ENCODE measurements around the gene KLC3.

The KLC3 gene

DNA sequence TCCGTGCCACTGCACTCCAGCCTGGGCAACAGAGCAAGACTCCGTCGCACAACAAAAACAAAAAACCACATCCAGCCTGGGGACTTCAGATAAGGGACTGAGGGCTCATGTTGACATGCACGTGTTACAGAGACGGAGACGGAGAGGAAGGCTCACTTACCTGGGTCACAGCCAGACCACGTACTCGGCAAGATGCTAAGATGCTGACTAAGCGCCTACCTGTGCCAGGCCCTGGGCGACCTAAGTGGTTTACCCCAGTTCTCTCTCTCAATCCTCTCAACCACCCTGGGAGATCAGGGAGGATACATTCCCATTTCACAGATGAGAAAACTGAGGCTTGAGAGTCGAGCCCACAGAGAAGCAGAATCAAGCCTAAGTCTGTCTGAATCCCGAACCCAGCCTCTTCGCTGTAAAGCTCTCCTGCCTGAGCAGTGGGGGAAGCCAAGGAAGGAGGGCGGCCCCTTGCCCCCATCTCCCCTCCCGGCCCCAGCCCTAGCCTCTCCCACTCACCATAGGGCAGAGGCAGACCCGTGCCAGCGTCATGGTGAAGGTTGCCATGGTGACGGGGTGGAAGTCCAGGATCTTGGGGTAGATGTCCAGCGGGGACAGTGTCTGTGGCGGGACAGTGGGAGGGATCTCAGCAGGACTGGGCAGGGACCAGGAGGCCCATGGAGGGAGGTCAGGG is 16.4 kb downstream of the KLC3 start:
- Histone ChIP-seq H3K36me3 (ENCODE audit: insufficient read depth, low read length) (peaks cover 76% of the 10 kb centered on the region), H4K20me1 (ENCODE audit: insufficient read depth, low read length) (no peaks in the 10 kb centered on the region)

DNA sequence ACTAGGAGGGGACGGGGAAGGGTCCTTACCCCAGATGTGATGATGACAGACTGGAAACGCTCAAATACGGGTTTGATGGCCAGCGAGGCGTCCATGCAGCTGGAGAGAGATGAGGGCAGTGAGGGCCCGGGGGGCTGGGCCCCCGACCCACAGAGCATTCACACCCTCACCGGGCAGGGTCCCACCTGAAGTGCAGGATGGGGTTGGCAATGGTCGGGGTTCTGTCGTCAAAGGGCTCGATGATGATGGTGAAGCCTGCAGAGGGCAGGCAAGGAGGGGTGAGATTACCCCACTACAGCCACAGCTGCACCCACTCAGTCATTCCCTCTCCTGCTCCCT is 16.9 kb downstream of the KLC3 start:
- Histone ChIP-seq H3K27ac (ENCODE audit: low read depth, low read length, poor library complexity, severe bottlenecking) (no peak overlapping the region), H3K27me3 (ENCODE audit: insufficient read depth, low read length) (no peaks in the 10 kb centered on the region), H3K4me1 (ENCODE audit: insufficient read depth, low read length, severe bottlenecking) (no peaks in the 10 kb centered on the region), H3K9ac (ENCODE audit: low read length) (no peak overlapping the region), H3K4me2 (ENCODE audit: low read length) (no peak overlapping the region), H3K36me3 (ENCODE audit: insufficient read depth, low read length) (peaks cover 76% of the 10 kb centered on the region), H3F3A (ENCODE audit: insufficient read depth, low read length) (no peaks in the 10 kb centered on the region), H4K20me1 (ENCODE audit: insufficient read depth, low read length) (no peaks in the 10 kb centered on the region), H2AFZ (ENCODE audit: low read length) (no peak overlapping the region), H3K9me3 (ENCODE audit: low read length) (no peaks in the 10 kb centered on the region), H3K4me3 (ENCODE audit: low read depth, low read length, poor library complexity, severe bottlenecking) (no peak overlapping the region), H3K79me2 (ENCODE audit: insufficient read depth, low read length) (no peaks in the 10 kb centered on the region), H3K9me2 (ENCODE audit: low read depth, low read length) (no peaks in the 10 kb centered on the region)
- TF ChIP-seq, protein P1, sequence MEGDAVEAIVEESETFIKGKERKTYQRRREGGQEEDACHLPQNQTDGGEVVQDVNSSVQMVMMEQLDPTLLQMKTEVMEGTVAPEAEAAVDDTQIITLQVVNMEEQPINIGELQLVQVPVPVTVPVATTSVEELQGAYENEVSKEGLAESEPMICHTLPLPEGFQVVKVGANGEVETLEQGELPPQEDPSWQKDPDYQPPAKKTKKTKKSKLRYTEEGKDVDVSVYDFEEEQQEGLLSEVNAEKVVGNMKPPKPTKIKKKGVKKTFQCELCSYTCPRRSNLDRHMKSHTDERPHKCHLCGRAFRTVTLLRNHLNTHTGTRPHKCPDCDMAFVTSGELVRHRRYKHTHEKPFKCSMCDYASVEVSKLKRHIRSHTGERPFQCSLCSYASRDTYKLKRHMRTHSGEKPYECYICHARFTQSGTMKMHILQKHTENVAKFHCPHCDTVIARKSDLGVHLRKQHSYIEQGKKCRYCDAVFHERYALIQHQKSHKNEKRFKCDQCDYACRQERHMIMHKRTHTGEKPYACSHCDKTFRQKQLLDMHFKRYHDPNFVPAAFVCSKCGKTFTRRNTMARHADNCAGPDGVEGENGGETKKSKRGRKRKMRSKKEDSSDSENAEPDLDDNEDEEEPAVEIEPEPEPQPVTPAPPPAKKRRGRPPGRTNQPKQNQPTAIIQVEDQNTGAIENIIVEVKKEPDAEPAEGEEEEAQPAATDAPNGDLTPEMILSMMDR (IDR thresholded peaks at IDR 0.05; ENCODE audit: low read length): no peak
- TF ChIP-seq EZH2 (IDR thresholded peaks at IDR 0.05; ENCODE audit: borderline replicate concordance, low read length): no peak

More for the DNA sequence above, 16.4 kb downstream of the KLC3 start:
- H3K27me3 ChIP-seq (ENCODE audit: insufficient read depth, low read length): no peaks in the 10 kb centered on the region
- no peak overlapping the region for H3K9ac ChIP-seq (ENCODE audit: low read length)
- no peak overlapping the region for H3K27ac ChIP-seq (ENCODE audit: low read depth, low read length, poor library complexity, severe bottlenecking)
- no peak overlapping the region for H2AFZ ChIP-seq (ENCODE audit: low read length)
- no peak overlapping the region for H3K4me3 ChIP-seq (ENCODE audit: low read depth, low read length, poor library complexity, severe bottlenecking)
- H3K4me1 ChIP-seq (ENCODE audit: insufficient read depth, low read length, severe bottlenecking): no peaks in the 10 kb centered on the region
- H3F3A ChIP-seq (ENCODE audit: insufficient read depth, low read length): no peaks in the 10 kb centered on the region
- H3K4me2 ChIP-seq (ENCODE audit: low read length): no peak overlapping the region
- TF ChIP-seq, protein P1 (IDR thresholded peaks at IDR 0.05; ENCODE audit: low read length): no peak
- no peak for TF ChIP-seq EZH2 (IDR thresholded peaks at IDR 0.05; ENCODE audit: borderline replicate concordance, low read length)
- no peaks in the 10 kb centered on the region for H3K79me2 ChIP-seq (ENCODE audit: insufficient read depth, low read length)
- H3K9me3 ChIP-seq (ENCODE audit: low read length): no peaks in the 10 kb centered on the region
- H3K9me2 ChIP-seq (ENCODE audit: low read depth, low read length): no peaks in the 10 kb centered on the region

DNA sequence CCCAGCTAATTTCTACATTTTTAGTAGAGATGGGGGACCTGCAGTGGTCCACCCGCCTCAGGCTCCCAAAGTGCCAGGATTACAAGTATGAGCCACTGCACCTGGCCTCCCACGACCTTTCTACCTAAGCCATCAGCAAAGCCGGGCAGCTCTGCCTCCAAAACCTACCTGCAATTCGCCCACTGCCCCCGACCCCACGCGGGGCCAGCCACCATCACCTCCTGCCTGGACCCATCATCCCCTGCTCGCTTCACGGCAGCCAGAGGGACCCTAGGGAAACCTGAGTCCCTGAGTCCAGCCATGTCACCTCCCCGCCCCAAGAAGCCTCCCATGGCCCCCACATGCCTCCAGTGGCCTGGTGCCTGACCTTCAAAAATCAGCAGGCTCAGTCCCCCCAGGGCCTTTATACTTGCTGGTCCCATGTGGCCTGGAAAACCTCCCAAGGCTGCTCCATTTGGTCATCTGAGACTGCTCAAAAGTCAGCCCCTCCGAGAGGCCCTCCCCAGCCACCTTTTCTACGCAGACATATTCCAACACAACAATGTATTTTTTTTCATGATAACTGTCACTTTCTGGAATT is 17.8 kb downstream of the KLC3 start:
- Histone ChIP-seq H3K4me3 (ENCODE audit: low read depth, low read length, poor library complexity, severe bottlenecking) (no peak overlapping the region), H3K9me2 (ENCODE audit: low read depth, low read length) (no peaks in the 10 kb centered on the region), H3K4me1 (ENCODE audit: insufficient read depth, low read length, severe bottlenecking) (no peaks in the 10 kb centered on the region), H4K20me1 (ENCODE audit: insufficient read depth, low read length) (no peaks in the 10 kb centered on the region), H2AFZ (ENCODE audit: low read length) (no peak overlapping the region), H3K4me2 (ENCODE audit: low read length) (no peak overlapping the region), H3K79me2 (ENCODE audit: insufficient read depth, low read length) (no peaks in the 10 kb centered on the region), H3K36me3 (ENCODE audit: insufficient read depth, low read length) (peaks cover 74% of the 10 kb centered on the region), H3K9ac (ENCODE audit: low read length) (no peak overlapping the region), H3K27me3 (ENCODE audit: insufficient read depth, low read length) (no peaks in the 10 kb centered on the region), H3K27ac (ENCODE audit: low read depth, low read length, poor library complexity, severe bottlenecking) (no peak overlapping the region), H3F3A (ENCODE audit: insufficient read depth, low read length) (no peaks in the 10 kb centered on the region), H3K9me3 (ENCODE audit: low read length) (no peaks in the 10 kb centered on the region)
- TF ChIP-seq, protein P1 (IDR thresholded peaks at IDR 0.05; ENCODE audit: low read length): no peak
- no peak for TF ChIP-seq EZH2 (IDR thresholded peaks at IDR 0.05; ENCODE audit: borderline replicate concordance, low read length)

Measured in OCI-LY1 (cell line).